Thyroid gland (tissue), 4 donors: ENCODE measurements around the gene LAMB1.

Experiments used
- CTCF ChIP-seq, 6 experiments: fragments of 200-600 bp in 3 of 6; fragments of 450-650 bp in 3 of 6; sonication (generic) in 3 of 6; IDR thresholded peaks; one replicate each; pipeline ENCODE4 v1.5.1; 2016 to 2019; ENCODE audit warnings: antibody characterized with exemption in 6 of 6, mild to moderate bottlenecking in 2 of 6, inconsistent platforms in 1 of 6, moderate library complexity in 1 of 6
- POLR2A ChIP-seq, 2 donors: fragments of 450-650 bp; IDR thresholded peaks; one replicate each; pipeline ENCODE4 v1.6.1; 2017; ENCODE audit warnings: antibody characterized with exemption in 2 of 2, mild to moderate bottlenecking in 2 of 2, moderate library complexity in 1 of 2

DNA sequence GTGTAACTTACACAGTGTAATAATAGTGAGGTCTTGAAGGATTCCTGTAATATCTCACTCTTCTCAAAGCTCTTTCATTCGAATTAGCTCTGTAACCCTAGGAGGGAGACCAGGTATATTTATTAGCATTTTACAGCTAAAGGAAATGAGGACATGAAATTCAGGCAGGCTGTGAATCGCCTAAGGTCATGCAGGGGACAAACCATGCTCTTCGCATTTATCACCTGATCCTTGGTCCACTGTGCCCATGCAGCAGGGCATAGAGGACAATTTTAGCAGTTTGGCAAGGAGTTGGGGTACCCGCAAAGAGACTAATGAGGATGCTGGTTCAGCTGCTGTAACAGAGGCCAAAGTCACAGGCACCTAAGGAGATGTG, 14.8 kb upstream of the LAMB1 start:
- no peak for TF ChIP-seq CTCF (IDR thresholded peaks at IDR 0.05)
- TF ChIP-seq POLR2A (IDR thresholded peaks at IDR 0.05): no peak
